Activated CD4-positive, alpha-beta T cell treated with anti-CD3 and anti-CD28 coated beads, Interleukin-2, amount 10 ng/mL, durations not matched to agents 24 days and 14 days (primary cell): ENCODE measurements around the gene CDT1. TPM values are rescaled to one million over a fixed set of nuclear protein-coding genes. Genes with fewer than 3 reads are reported as not detected.
A peak's percentile ranks its signal among the peaks of the same experiment; 100 is the strongest.

Experiments
- DNase-seq: peaks from one replicate; pipeline ENCODE4 v3.0.0; 2022
- H3K27ac Mint-ChIP-seq: one replicate; pipeline ENCODE4 v1.8.0; 2022; ENCODE audit warnings: mild to moderate bottlenecking, mixed read lengths
- H3K27me3 Mint-ChIP-seq: one replicate; pipeline ENCODE4 v1.8.0; 2022; ENCODE audit warnings: mixed read lengths
- H3K36me3 Mint-ChIP-seq: one replicate; pipeline ENCODE4 v1.8.0; 2022; ENCODE audit warnings: low read depth, mild to moderate bottlenecking, mixed read lengths
- H3K4me1 Mint-ChIP-seq: one replicate; pipeline ENCODE4 v1.8.0; 2021; ENCODE audit warnings: mixed read lengths
- H3K4me3 Mint-ChIP-seq: one replicate; pipeline ENCODE4 v1.8.0; 2022; ENCODE audit warnings: mild to moderate bottlenecking, moderate library complexity, mixed read lengths
- H3K9me3 Mint-ChIP-seq: one replicate; pipeline ENCODE4 v1.8.0; 2021; ENCODE audit warnings: mixed read lengths
- intact Hi-C: fragments of 100-400 bp; cut with micrococcal nuclease; formaldehyde crosslinking; loops from one replicate; pipeline ENCODE4 v1.15.1; 2023
- total RNA-seq: library from RNA; stranded (reverse); gene quantifications from 2 replicates; pipeline ENCODE4 v1.2.3, GENCODE V29; 2022

The CDT1 gene
- total RNA-seq, 1 donor from 2014 or later, result 93.2 TPM

- no peak for DNase-seq
- Mint-ChIP-seq H3K4me1 (no peaks in the 10 kb centered on the region), H3K4me3 (no peak overlapping the region), H3K9me3 (no peaks in the 10 kb centered on the region), H3K27me3 (no peaks in the 10 kb centered on the region), H3K27ac (no peak overlapping the region), H3K36me3 (no peaks in the 10 kb centered on the region)
- intact Hi-C loops, result no loop called here
These were observed 39.2 kb downstream of the CDT1 start for GRCh38 chr16:88842806-88843205.

DNA sequence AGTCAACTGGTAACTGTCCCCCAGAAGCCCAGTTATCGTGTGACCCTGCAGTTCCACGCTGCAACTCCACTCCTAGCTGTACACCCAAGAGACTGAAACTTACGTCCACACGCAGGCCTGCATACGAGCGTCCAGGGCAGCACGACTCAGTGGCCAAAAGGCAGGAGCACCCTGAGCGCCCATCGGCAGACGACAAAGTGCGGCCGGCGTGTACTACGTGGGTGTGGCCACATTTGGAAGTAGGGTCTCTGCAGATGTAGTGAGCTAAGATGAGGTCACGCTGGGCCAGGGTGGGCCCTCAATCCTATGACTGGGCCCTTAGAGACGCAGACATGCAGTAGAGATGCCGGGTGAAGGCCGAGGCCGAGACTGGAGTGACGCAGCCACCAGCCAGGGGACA is 39.7 kb downstream of the CDT1 start:
- intact Hi-C loops, result no loop called here
- Mint-ChIP-seq H3K27me3 (no peaks in the 10 kb centered on the region), H3K9me3 (no peaks in the 10 kb centered on the region)

GRCh38 chr16:88844419-88845036 is 40.9 kb downstream of the CDT1 start:
- Mint-ChIP-seq H3K4me1 (no peaks in the 10 kb centered on the region), H3K9me3 (no peaks in the 10 kb centered on the region), H3K27ac (no peak overlapping the region), H3K27me3 (no peaks in the 10 kb centered on the region), H3K36me3 (no peaks in the 10 kb centered on the region), H3K4me3 (no peak overlapping the region)
- no peak for DNase-seq
- intact Hi-C loops, result no loop called here

More for the DNA sequence above, 39.7 kb downstream of the CDT1 start:
- Mint-ChIP-seq H3K4me1 (no peaks in the 10 kb centered on the region), H3K27ac (no peak overlapping the region), H3K4me3 (no peak overlapping the region), H3K36me3 (no peaks in the 10 kb centered on the region)
- no peak for DNase-seq

DNA sequence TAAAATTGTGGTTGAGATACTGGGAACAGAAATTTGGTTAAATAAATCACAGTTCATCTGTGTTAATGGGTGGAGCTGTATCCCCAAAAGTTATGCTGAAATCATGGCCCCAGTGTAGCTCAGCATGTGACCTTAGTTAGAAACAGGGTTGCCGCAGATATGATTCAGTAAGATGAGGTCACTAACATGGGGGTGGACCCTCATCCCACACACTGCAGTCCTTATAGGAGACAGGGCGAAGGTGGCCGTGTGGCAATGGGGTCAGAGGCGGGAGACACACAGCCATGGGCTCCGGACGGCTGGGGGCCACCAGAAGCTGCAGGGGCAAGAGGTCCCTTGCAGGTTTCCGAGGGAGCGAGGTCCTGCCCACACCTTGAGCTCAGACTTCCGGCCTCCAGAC is 42.5 kb downstream of the CDT1 start:
- Mint-ChIP-seq H3K4me3 (no peak overlapping the region), H3K27ac (no peak overlapping the region), H3K27me3 (no peaks in the 10 kb centered on the region), H3K36me3 (no peaks in the 10 kb centered on the region), H3K4me1 (no peaks in the 10 kb centered on the region), H3K9me3 (no peaks in the 10 kb centered on the region)
- intact Hi-C loops, result no loop called here
- no peak for DNase-seq

- Mint-ChIP-seq H3K36me3 (no peaks in the 10 kb centered on the region), H3K27ac (no peak overlapping the region), H3K27me3 (no peaks in the 10 kb centered on the region), H3K4me1 (peaks cover 2% of the 10 kb centered on the region), H3K9me3 (no peaks in the 10 kb centered on the region), H3K4me3 (no peak overlapping the region)
- intact Hi-C loops, result no loop called here
- DNase-seq, result no peak
These were observed 44.1 kb downstream of the CDT1 start for GRCh38 chr16:88847654-88848053.

DNA sequence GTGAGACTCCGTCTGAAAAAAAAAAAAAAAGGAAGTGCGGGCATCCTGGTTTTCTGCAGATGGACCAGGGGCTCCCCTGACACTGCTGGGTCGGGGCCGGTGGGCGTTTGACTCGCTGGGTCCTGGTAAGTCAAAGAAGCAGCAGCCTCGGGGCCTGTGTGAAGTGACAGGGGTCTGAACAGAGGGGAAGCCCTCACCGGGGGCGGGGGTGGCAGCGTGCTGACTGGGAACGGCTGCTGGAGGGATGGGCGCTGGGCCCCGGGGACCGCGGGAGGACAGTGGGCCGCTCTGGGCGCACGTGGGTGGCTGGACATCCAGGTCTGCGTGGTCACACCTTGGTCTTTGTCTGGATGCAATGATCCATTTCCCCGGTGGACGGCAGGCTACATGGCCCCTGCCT is 45.0 kb downstream of the CDT1 start:
- no peak for DNase-seq
- intact Hi-C loops, result no loop called here
- Mint-ChIP-seq H3K4me3 (no peak overlapping the region), H3K27ac (no peak overlapping the region), H3K4me1 (peaks cover 2% of the 10 kb centered on the region), H3K36me3 (no peaks in the 10 kb centered on the region), H3K9me3 (no peaks in the 10 kb centered on the region), H3K27me3 (no peaks in the 10 kb centered on the region)

DNA sequence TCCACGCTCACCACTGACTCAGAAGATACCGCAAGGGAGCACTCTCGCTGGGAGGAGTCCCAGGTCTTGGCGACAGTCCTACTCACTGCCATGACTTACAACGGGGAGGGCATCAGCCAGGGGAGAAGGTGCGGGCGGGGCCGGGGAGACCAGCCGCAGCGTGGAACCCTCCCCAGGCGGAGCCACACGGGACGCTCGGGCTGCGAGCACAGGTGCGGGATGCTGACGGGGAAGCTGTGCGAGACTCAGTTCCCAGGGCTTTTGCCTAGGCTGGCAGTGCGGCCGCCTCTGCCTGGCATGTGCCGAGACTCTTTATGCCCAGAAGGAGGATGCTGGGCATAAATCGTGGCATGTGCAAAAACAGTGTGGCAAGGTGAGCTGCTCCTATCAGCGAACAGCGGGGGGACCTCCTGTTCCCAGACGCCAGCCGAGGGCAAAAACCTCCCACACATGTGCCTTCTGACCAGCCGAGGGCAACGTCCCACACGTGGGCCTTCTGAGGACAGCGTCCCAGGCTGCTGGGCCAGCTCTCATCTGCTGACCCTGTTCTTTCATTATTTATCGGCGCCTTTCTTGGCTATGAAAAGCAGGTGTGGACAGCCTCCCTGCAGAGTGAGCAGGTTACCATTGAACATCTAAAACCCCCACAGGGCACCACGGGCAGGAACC is 47.1 kb downstream of the CDT1 start:
- Mint-ChIP-seq H3K27ac (no peak overlapping the region), H3K36me3 (peaks cover 3% of the 10 kb centered on the region), H3K27me3 (no peaks in the 10 kb centered on the region), H3K4me3 (no peak overlapping the region), H3K9me3 (no peaks in the 10 kb centered on the region), H3K4me1 (peaks cover 8% of the 10 kb centered on the region)
- DNase-seq, result no peak
- intact Hi-C loops, result no loop called here

DNA sequence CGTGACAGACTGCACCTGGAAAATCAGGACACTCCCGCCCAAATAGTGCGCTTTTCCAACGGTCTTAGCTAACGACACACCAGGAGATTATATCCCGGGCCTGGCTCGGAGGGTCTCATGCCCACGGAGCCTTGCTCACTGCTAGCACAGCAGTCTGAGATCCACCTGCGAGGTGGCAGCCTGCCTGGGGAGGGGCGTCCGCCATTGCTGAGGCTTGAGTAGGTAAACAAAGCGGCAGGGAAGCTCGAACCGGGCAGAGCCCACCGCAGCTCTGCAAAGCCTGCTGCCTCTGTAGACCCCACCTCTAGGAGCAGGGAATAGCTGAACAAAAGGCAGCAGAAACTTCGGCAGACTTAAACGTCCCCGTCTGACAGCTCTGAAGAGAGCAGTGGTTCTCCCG is 48.0 kb downstream of the CDT1 start:
- intact Hi-C loops, result no loop called here
- no peaks in the 10 kb centered on the region for H3K27me3 Mint-ChIP-seq
- H3K4me3 Mint-ChIP-seq, result no peak overlapping the region
- no peaks in the 10 kb centered on the region for H3K9me3 Mint-ChIP-seq
- peaks cover 3% of the 10 kb centered on the region for H3K36me3 Mint-ChIP-seq
- H3K27ac Mint-ChIP-seq, result no peak overlapping the region
- peaks cover 8% of the 10 kb centered on the region for H3K4me1 Mint-ChIP-seq
- DNase-seq, result no peak

- H3K27ac Mint-ChIP-seq, result no peak overlapping the region
- DNase-seq, result no peak
- H3K9me3 Mint-ChIP-seq, result no peaks in the 10 kb centered on the region
- H3K4me1 Mint-ChIP-seq, result peaks cover 17% of the 10 kb centered on the region
- no peaks in the 10 kb centered on the region for H3K27me3 Mint-ChIP-seq
- H3K4me3 Mint-ChIP-seq, result no peak overlapping the region
- intact Hi-C loops, result no loop called here
- H3K36me3 Mint-ChIP-seq, result peaks cover 10% of the 10 kb centered on the region
These were observed 49.8 kb downstream of the CDT1 start for GRCh38 chr16:88853325-88853941.

- Mint-ChIP-seq H3K9me3 (no peaks in the 10 kb centered on the region), H3K4me3 (peak overlapping the region; percentile 72), H3K4me1 (peaks cover 19% of the 10 kb centered on the region), H3K36me3 (peaks cover 12% of the 10 kb centered on the region), H3K27me3 (no peaks in the 10 kb centered on the region), H3K27ac (no peak overlapping the region)
- peak; percentile 65 for DNase-seq
- intact Hi-C loops, result no loop called here
These were observed 50.9 kb downstream of the CDT1 start for GRCh38 chr16:88854306-88855111.

GRCh38 chr16:88855176-88855575 is 51.6 kb downstream of the CDT1 start:
- Mint-ChIP-seq H3K4me1 (peaks cover 19% of the 10 kb centered on the region), H3K4me3 (peak overlapping the region; percentile 72), H3K36me3 (peaks cover 18% of the 10 kb centered on the region), H3K27ac (peak overlapping the region; percentile 30), H3K27me3 (no peaks in the 10 kb centered on the region), H3K9me3 (no peaks in the 10 kb centered on the region)
- no peak for DNase-seq
- intact Hi-C loops, result no loop called here

GRCh38 chr16:88855736-88856121 is 52.1 kb downstream of the CDT1 start:
- peaks cover 18% of the 10 kb centered on the region for H3K36me3 Mint-ChIP-seq
- H3K4me1 Mint-ChIP-seq, result peaks cover 19% of the 10 kb centered on the region
- H3K9me3 Mint-ChIP-seq, result no peaks in the 10 kb centered on the region
- H3K27ac Mint-ChIP-seq, result no peak overlapping the region
- DNase-seq, result no peak
- no peaks in the 10 kb centered on the region for H3K27me3 Mint-ChIP-seq
- intact Hi-C loops, result loop anchor here (1.0 kb wide), 1 partner anchor 73 kb away; no protein-coding TSS in a partner anchor
- H3K4me3 Mint-ChIP-seq, result peak overlapping the region; percentile 76

- intact Hi-C loops, result loop anchor here (1.0 kb wide), 1 partner anchor 74 kb away; no protein-coding TSS in a partner anchor
- DNase-seq, result peak; percentile 67
- peaks cover 22% of the 10 kb centered on the region for H3K36me3 Mint-ChIP-seq
- H3K27ac Mint-ChIP-seq, result no peak overlapping the region
- no peaks in the 10 kb centered on the region for H3K27me3 Mint-ChIP-seq
- H3K4me1 Mint-ChIP-seq, result peaks cover 19% of the 10 kb centered on the region
- H3K4me3 Mint-ChIP-seq, result peak overlapping the region; percentile 99
- H3K9me3 Mint-ChIP-seq, result no peaks in the 10 kb centered on the region
These were observed 52.7 kb downstream of the CDT1 start for GRCh38 chr16:88856122-88856827.
